Measurements from ENCODE around the gene KMT5B. TPM values are rescaled to one million over a fixed set of nuclear protein-coding genes. Genes with fewer than 3 reads are reported as not detected.
A peak's percentile ranks its signal among the peaks of the same experiment; 100 is the strongest.

KMT5B gene
- 31.3 and 39.2 TPM in 2 replicates for total RNA-seq (2022)
- Bru-seq, nascent RNA = percentile 86 among the genes with signal in this experiment
- BruChase-seq, experiment 1, labeled RNA remaining after a 6-hour chase = percentile 77 among the genes with signal in this experiment
- BruChase-seq, experiment 2, labeled RNA remaining after a 2-hour chase = percentile 80 among the genes with signal in this experiment
- long read RNA-seq, partial matches to known transcripts = 17 of 36 reads
- long read RNA-seq, other reads (novel, unspliced or antisense) = 19 of 36 reads

DNA sequence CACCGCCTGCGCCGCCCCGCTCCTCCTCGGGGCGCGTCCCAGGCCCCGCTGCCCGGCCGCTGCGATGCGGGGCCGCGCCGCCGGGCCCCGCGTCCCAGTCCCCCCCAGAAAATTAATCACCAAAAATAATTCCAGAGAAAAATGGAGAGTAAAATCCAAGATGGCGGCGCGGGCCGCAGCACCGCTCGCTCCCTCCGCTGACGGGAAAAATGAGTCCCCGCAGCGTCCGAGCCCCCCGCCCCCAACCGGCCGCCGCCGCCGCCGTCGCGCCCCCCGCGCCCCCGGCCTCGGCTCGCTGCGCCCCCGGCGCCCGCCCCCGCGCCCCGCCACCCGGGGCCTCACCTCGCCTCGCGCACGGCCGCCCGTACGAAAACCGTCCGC, at the start of gene KMT5B:
Gene KMT5B (minus strand): TSS at position 162 of the 381 bp plus-strand sequence. CDS start 23,220 bp downstream, outside the sequence.
- peaks cover 12% of the 10 kb centered on the region for H3K27me3 Mint-ChIP-seq (ENCODE audit: unreplicated experiment)
- H3K4me3 Mint-ChIP-seq (ENCODE audit: low read depth, unreplicated experiment) = peak within 1 kb of the TSS; percentile 91
- peaks cover 61% of the 10 kb centered on the region for H3K4me1 Mint-ChIP-seq (ENCODE audit: low read depth, unreplicated experiment)
- BruUV-seq (replicated peaks) = no TSS peak
- no peaks in the 10 kb centered on the region for H3K9me3 Mint-ChIP-seq (ENCODE audit: low read depth, unreplicated experiment)
- peak within 1 kb of the TSS; percentile 94 for H3K27ac Mint-ChIP-seq (ENCODE audit: unreplicated experiment)
- CTCF ChIA-PET = interaction anchor here (0.6 kb wide), 1 partner anchor 143 kb away, joined by 5 read pairs; no protein-coding TSS in a partner anchor
- TF ChIP-seq, protein P1, sequence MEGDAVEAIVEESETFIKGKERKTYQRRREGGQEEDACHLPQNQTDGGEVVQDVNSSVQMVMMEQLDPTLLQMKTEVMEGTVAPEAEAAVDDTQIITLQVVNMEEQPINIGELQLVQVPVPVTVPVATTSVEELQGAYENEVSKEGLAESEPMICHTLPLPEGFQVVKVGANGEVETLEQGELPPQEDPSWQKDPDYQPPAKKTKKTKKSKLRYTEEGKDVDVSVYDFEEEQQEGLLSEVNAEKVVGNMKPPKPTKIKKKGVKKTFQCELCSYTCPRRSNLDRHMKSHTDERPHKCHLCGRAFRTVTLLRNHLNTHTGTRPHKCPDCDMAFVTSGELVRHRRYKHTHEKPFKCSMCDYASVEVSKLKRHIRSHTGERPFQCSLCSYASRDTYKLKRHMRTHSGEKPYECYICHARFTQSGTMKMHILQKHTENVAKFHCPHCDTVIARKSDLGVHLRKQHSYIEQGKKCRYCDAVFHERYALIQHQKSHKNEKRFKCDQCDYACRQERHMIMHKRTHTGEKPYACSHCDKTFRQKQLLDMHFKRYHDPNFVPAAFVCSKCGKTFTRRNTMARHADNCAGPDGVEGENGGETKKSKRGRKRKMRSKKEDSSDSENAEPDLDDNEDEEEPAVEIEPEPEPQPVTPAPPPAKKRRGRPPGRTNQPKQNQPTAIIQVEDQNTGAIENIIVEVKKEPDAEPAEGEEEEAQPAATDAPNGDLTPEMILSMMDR (IDR thresholded peaks at IDR 0.05; ENCODE audit: unreplicated experiment) = no peak
- H3K36me3 Mint-ChIP-seq (ENCODE audit: insufficient read depth, unreplicated experiment) = peaks cover 61% of the 10 kb centered on the region
- intact Hi-C loops (cut with micrococcal nuclease; ENCODE audit: unreplicated experiment) = loop anchor here (10.0 kb wide), 1 partner anchor 82 kb away; no protein-coding TSS in a partner anchor
- peak; percentile 69 for DNase-seq

DNA sequence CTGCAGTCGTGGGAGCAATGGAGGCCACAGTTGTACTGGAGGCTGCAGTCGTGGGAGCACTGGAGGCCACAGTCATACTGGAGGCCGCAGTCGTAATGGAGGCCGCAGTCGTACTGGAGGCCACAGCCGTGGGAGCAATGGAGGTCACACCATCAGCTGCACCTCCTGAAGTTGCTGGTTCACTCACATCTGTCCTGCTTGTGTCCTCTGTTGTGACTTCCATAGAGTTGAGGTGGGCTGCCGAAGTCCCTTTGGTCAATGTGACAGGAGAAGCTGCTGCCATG, 49.4 kb upstream of the KMT5B start:
- CTCF ChIA-PET = no interaction called here
- BruUV-seq (replicated peaks) = no TSS peak
- Mint-ChIP-seq H3K36me3 (ENCODE audit: insufficient read depth, unreplicated experiment) (peaks cover 38% of the 10 kb centered on the region), H3K4me1 (ENCODE audit: low read depth, unreplicated experiment) (no peaks in the 10 kb centered on the region), H3K4me3 (ENCODE audit: low read depth, unreplicated experiment) (no peak overlapping the region), H3K27ac (ENCODE audit: unreplicated experiment) (no peak overlapping the region), H3K27me3 (ENCODE audit: unreplicated experiment) (no peaks in the 10 kb centered on the region), H3K9me3 (ENCODE audit: low read depth, unreplicated experiment) (no peaks in the 10 kb centered on the region)
- DNase-seq = no peak
- TF ChIP-seq, protein P1 (IDR thresholded peaks at IDR 0.05; ENCODE audit: unreplicated experiment) = no peak
- intact Hi-C loops (cut with micrococcal nuclease; ENCODE audit: unreplicated experiment) = no loop called here

DNA sequence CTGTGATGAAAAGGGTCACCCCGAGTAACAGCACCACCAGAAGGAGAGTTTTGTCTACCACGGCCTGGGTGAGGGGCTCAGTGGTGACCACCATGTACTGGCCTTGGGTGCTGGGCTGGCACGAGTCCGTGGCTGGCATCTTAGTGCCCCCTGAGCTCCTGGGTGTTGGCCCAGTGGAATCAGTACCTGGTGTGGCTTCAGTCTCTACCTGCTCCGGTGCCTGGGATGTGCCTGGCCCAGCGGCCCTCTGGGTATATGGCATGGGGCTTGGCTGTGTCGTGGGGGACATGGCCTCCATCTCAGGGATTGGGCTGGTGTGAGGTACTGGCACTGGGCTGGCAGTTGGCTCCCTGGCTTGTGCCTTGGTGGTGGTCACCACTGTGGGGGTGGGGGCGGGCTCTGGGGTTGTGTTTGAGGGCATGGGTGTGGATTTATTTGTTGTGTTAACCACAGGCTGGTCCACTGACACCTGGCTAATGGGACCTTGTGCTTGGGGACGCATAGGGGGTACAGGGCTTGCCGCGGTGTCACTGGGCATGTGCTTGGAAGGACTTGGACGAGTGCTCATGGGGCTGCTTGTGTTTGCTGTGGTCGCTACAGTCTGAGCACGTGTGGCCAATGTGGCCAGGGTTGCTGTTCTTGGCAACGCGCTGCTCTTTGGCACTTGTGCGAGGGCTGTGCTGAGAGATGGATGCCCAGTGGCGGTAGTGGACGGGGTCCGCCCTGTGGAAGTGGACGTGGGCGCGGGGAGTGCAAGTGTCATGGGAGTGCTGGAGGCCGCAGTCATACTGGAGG, 48.9 kb upstream of the KMT5B start:
- H3K27me3 Mint-ChIP-seq (ENCODE audit: unreplicated experiment) = no peaks in the 10 kb centered on the region
- TSS peak; percentile 6 for BruUV-seq (replicated peaks)
- CTCF ChIA-PET = no interaction called here

DNA sequence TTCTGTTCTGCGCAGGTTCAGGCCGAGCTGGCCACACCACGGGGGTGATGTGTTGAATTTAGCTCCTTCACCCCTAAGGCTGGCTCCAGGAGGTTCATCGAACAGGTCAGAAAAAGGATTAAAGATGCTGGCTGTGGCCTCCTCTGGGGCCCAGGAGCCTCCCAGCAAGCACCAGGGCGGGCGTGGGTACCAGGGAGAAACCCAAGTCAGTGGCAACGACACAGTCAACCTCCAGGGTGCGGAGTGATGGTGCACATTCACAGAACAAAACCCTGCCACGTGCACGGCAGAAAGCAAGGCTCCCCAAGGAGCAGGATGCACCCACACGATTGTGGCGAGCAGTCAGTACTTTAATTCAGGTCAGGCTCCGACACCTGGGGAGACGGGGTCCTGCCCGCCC, 47.9 kb upstream of the KMT5B start:
- Mint-ChIP-seq H3K27me3 (ENCODE audit: unreplicated experiment) (no peaks in the 10 kb centered on the region), H3K27ac (ENCODE audit: unreplicated experiment) (no peak overlapping the region), H3K9me3 (ENCODE audit: low read depth, unreplicated experiment) (no peaks in the 10 kb centered on the region), H3K4me1 (ENCODE audit: low read depth, unreplicated experiment) (no peaks in the 10 kb centered on the region), H3K4me3 (ENCODE audit: low read depth, unreplicated experiment) (no peak overlapping the region), H3K36me3 (ENCODE audit: insufficient read depth, unreplicated experiment) (peaks cover 38% of the 10 kb centered on the region)
- CTCF ChIA-PET = no interaction called here
- TF ChIP-seq, protein P1 (IDR thresholded peaks at IDR 0.05; ENCODE audit: unreplicated experiment) = no peak
- intact Hi-C loops (cut with micrococcal nuclease; ENCODE audit: unreplicated experiment) = no loop called here
- BruUV-seq (replicated peaks) = no TSS peak
- no peak for DNase-seq

More for the DNA sequence above, 48.9 kb upstream of the KMT5B start:
- H3K9me3 Mint-ChIP-seq (ENCODE audit: low read depth, unreplicated experiment) = no peaks in the 10 kb centered on the region
- intact Hi-C loops (cut with micrococcal nuclease; ENCODE audit: unreplicated experiment) = no loop called here
- no peak overlapping the region for H3K4me3 Mint-ChIP-seq (ENCODE audit: low read depth, unreplicated experiment)
- H3K4me1 Mint-ChIP-seq (ENCODE audit: low read depth, unreplicated experiment) = no peaks in the 10 kb centered on the region
- peaks cover 38% of the 10 kb centered on the region for H3K36me3 Mint-ChIP-seq (ENCODE audit: insufficient read depth, unreplicated experiment)
- DNase-seq = no peak
- TF ChIP-seq, protein P1 (IDR thresholded peaks at IDR 0.05; ENCODE audit: unreplicated experiment) = no peak
- H3K27ac Mint-ChIP-seq (ENCODE audit: unreplicated experiment) = no peak overlapping the region
